GM18502 (cell line): Measurements from ENCODE around the gene CCDC172.
"Not testable (repeated sequence)": the region's sequence is repeated elsewhere in the genome, so short reads cannot be mapped to it uniquely, and the experiment has no call there.

Experiments used
- ATAC-seq: cut with Tn5 transposase; IDR thresholded peaks from one replicate; pipeline ENCODE4 v1.9.1; 2021; ENCODE audit warnings: mild to moderate bottlenecking; ENCODE audit not compliant: unreplicated experiment, poor library complexity

Gene CCDC172

GRCh38 chr10:116329153-116329552, 4.9 kb downstream of the CCDC172 start:
- ATAC-seq, result no peak

- ATAC-seq, result no peak
Measured at GRCh38 chr10:116331815-116332214, 7.6 kb downstream of the CCDC172 start.

DNA sequence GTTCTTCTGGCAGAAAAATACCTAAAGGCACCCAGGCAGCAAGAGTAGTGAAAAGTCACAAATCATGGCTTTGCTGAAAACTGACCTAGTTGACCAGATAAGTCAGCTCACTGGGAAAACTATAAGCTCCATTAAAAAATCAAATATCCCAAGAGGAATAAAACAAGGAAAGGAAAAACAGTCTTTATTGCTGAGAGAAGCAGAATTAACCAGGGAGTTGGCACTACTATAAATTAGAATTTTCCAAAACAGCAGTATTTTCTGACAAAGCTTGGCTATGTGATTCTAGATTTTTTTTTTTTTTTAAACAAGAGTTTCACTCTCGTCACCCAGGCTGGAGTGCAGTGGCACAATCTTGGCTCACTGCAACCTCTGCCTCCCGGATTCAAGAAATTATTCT, 12.6 kb downstream of the CCDC172 start:
- ATAC-seq, result no peak

DNA sequence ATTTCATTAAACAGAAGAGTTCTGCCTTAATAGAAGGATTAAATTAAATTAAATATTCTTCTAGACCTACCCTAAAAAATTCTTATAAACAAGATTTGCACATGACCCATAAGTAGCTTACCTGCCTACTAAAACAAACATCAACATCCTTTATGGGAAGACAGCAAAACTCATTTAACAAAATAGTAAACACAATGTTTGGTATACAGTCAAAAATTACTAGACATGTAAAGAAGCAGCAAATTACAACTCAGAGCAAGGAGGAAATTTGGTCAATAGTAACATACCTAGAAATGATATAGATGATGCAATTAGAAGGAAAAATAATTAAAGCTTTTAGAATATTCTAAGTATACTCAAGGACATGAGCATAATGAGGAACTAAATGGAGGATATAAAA, 27.9 kb downstream of the CCDC172 start:
- no peak for ATAC-seq

DNA sequence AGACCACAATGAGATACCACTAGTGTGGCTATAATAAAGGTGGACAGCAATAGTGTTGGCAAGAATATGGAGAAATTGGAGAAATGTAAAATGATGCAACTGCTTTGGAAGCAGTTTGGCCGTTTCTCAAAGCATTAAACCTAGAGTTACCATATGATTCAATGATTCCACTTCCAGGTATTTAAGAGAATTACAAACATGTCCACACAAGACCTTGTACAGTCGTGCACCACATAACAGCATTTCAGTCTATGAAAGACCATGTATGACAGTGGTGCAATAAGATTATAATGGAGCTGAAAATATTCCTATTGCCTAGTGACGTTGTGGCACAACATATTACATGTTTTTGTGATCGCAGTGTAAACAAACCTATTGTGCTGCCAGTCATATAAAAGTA, 29.6 kb downstream of the CCDC172 start:
- ATAC-seq, result no peak

DNA sequence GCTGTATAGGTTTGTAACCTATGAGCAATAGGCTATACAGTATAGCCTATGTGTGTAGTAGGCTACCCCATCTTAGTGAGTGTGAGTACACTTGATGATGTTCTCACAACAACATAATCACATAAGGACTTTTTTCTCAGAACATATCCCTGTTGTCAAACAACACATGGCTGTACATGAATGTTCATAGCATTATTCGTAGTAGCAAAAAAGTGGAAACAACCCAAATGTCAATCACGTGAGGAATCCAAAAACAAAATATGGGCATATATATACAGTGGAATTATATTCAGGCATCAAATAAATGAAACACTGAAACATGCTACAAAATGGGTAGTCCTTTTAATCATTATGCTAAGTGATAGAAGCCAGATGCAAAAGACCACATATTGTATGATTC, 31.1 kb downstream of the CCDC172 start:
- ATAC-seq, result no peak

DNA sequence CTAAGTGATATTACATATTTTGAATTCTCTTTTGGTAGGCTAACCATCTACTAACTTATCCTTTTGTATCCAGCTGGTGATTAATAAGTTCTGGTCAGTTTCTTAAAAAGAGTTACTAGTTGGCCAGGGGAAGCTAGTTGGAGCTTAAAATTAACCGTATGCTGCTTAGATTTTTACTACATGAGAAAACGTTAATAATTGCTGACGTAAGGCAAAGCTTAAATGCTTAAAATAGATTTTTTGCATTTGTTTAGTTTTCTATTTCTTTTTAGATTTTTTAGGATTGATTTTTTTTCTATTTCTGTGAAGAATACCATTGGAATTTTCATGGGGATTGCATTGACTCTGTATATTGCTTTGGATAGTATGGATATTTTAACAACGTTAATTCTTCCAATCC, 32.6 kb downstream of the CCDC172 start:
- ATAC-seq, result no peak

DNA sequence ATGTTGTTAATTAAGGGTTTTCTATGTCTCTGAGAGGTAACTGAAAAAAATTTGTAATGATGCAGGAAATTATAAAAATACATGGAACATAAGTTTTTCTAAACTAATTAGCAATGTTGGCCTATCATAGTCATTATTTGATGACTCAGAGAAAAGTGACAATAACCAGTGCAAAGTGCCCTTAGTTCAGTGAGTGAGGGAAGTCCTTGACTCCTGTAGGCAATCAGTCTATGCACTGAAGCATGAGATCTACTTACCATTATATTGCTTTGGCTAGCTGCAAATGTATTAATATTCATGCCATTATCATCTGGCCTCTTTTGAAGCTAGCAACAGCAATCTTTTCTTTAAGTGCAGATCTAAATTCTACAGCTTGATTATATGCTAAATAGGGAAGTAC, 40.6 kb downstream of the CCDC172 start:
- no peak for ATAC-seq

DNA sequence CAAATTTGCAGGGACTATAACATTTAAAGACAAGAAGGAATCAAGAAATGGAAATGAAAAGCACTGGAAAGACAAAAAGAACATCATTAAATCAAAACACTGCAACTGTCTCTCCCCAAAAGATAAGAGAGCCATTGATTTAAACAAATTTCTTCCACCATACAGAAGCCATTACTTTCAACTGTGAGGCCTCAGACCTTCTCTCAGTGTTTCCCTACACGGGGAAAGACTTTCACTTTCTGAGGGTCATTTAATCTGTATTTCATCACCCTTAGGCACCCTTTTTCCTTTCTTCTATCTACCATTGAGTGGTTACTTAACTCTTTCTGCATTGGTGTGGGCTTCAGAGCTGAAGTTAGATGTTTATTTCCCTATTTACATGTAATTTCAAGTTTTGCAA, 47.5 kb downstream of the CCDC172 start:
- no peak for ATAC-seq

- ATAC-seq, result no peak
Measured at GRCh38 chr10:116382290-116382689, 58.0 kb downstream of the CCDC172 start.

DNA sequence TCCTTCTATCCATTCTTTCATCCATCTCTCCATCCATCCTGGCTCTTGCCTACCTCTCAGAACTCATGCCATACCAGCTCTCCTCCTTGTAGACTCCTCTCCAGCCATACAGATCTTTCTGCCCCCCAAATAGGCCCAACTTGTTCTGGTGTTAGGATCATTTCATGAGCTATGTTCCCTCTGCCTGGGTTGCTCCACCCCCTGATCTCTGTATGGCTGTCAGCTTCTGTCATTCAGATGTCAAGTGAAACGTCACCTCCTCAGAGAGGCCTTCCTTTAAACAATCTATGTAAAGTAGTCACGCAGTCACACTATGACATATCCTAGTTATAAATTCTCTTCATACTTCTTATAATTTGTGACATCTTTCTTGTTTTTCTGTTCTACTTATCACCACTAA, 61.1 kb downstream of the CCDC172 start:
- no peak for ATAC-seq

DNA sequence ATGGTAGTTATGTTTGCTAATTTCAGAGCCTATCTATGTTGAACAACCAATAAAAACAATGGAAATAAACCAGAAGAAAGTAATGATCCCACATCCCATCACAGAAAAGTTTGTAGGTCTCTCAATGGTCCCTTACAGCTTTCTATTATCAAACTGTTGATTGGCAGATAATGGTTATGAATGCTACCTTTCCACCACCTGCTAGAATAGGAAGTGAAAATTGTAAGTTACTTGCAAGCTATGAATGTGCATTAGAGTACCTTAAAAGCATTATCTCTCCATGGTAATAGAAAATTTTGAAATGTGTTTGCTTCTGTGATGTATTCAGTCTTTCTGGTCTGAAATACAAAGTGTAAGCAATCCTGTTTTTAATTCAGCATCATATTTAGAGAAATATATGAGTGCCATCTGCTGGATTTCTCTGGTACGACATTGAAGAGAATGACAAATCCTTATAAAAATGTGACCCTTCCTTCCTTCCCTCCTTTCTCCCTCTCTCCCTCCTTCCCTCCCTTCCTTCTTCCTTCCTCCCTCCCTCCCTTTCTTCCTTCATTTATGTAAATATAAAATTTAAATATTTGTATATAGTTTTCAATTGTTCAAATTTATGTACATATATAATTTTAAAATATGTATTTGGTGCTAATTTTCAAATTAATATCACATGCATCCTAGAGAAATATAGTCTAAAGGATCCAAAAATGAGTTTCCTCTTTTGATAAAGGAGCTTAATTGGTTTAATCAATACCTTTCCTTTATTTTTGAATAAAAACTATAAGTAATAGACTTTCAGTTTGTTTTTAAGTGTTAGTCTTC, 62.0 kb downstream of the CCDC172 start:
- peak; percentile 60 for ATAC-seq

GRCh38 chr10:116393246-116393831, 69.1 kb downstream of the CCDC172 start:
- ATAC-seq, result not testable (repeated sequence)

DNA sequence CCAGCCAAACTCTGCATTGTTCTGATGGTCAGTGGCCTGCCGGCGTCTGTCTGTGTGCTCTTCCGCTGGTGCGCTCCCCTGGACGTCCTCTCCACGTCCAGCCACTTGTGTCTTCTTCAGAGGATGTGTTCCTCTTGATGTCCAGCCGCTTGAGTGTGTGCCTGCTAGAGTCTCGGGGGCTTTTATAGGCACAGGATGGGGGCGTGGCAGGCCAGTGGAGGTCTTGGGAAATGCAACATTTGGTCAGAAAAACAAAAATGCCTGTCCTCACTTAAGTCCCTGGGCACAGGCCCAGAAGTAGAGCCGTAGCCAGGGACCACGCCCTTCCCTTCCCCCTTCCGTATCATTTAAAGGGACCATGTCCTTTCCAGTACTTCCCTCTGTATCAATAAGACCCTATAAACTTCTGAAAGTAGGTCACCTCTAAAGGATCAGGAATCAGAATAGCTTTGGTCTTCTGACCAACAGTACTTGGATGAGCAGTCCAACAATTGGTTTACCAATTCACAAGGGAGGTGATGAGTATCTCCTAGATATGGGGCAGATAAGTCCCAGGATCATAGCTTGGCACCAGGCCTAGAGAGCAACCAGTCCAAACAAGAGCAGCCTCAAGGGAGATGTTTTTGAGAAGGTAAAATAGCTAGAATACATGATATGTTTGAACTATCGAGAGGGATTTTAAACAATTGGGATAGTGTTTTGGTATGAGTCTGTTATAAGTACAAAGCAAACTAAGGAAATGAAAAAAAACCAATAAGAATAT, 71.2 kb downstream of the CCDC172 start:
- ATAC-seq, result no peak

DNA sequence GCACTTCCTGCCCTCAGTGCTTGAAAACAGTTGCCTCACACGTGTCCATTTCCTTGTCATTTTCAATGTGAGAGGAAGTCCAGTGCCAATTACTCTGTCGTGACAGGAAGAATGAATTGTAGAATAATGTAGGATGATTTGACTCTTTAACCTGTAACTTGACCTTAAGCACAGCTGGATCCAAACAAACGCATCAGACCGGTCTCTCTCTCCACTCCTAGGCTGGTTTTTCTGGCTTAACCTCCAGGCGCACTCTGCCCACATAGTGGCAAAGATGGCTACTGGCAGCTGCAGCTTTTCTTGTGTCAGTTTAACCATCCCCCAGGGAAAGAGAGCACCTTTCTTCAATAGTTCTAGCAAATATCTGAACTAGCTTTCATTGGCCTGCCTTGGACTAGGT, 74.0 kb downstream of the CCDC172 start:
- ATAC-seq, result no peak

GRCh38 chr10:116402858-116403257, 78.6 kb downstream of the CCDC172 start:
- no peak for ATAC-seq

DNA sequence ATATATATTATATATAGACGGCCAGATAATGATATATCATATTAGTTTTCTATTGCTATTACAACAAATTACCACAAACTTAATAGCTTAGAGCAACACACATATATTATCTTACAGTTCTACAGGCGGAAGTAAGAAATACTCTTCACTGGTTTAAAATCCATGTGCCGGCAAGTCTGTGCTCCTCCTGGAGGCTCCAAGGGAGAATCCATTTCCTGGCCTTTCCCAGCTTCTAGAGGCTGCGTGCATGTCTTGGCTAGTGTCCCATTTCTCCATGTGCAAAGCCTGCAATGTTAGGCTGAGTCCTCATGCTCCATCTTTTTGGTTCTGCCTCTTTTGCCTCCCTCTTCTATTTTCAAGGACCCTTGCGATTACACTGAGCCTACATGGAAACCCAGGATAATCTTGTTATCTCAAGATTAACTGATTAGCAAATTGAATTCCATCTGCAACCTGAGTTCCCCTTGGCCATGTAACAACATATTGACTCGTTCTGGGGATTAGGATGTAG, 79.5 kb downstream of the CCDC172 start:
- ATAC-seq, result no peak

GRCh38 chr10:116408719-116409118, 84.5 kb downstream of the CCDC172 start:
- ATAC-seq, result peak; percentile 91

DNA sequence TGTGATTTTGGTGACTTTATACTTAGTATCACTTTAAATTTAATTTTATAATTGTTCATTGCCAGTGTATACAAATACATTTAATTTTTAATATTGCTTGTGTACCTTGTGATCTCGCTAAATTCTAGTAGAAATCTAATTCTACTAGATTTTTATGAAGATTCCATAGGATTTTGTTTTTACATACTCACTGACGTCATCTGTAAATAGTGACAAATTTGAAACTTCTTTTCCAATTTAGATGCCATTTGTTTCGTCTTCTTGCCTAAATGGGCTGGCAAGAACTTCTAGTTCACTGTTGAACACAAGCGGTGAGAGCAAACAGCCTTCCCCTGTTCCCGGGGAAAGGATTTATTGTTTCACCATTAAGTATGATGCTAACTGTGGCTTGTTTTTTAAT, 86.1 kb downstream of the CCDC172 start:
- ATAC-seq, result no peak

DNA sequence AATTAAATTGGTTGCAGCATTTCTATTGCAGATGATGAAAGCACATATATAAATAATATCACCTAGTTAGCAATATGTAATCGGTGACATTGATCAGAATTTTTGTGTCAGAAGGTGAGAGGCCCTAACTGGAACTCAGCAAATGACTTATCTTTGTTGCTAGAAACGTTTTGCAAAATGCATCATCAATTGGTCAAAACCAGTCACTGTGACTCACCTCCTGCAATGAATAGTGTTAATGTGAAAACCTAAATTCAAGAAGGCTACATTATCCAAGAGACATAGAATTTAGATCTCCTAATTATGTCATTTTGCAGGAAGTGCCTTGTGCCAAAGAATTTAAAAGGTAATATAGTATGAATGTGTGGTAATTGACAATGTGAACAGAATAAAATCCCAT, 93.6 kb downstream of the CCDC172 start:
- no peak for ATAC-seq

DNA sequence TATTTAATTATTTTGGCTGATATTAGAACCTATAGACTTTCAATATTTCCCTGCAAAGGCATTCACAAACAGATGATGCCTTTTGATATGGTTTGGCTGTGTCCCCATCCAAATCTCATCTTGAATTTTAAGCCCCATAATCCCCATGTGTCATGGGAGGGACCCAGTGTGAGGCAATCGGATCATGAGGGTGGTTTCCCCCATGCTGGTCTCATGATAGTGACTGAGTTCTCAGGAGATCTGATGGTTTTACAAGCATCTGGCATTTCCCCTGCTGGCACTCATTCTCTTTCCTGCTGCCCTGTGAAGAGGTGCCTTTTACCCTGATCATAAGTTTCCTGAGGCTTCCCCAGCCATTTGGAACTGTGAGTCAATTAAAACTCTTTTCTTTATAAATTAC, 94.1 kb downstream of the CCDC172 start:
- no peak for ATAC-seq
